NCI-H2227 (cell line): ENCODE measurements around the gene SHMT2.

Source experiments
- DNase-seq: peaks from one replicate; lab custom pipeline; 2025; ENCODE audit not compliant: unreplicated experiment; lab: John Stamatoyannopoulos, UW

SHMT2 gene

GRCh38 chr12:57229634-57230380 is at the start of gene SHMT2:
Gene SHMT2 (plus strand): TSS chr12:57229711. CDS start chr12:57229779, 68 bp downstream.
- DNase-seq, result peak; percentile 93

- no peak for DNase-seq
These were observed 49.1 kb upstream of the SHMT2 start for GRCh38 chr12:57180321-57180989.

- no peak for DNase-seq
These were observed 48.4 kb upstream of the SHMT2 start for GRCh38 chr12:57181072-57181471.

GRCh38 chr12:57181561-57182155 is 47.9 kb upstream of the SHMT2 start:
- no peak for DNase-seq

- DNase-seq, result peak; percentile 57
These were observed 46.5 kb upstream of the SHMT2 start for GRCh38 chr12:57182918-57183575.

GRCh38 chr12:57183939-57184725 is 45.4 kb upstream of the SHMT2 start:
- DNase-seq, result no peak

- DNase-seq, result no peak
These were observed 44.1 kb upstream of the SHMT2 start for GRCh38 chr12:57185403-57185802.

GRCh38 chr12:57185906-57186508 is 43.5 kb upstream of the SHMT2 start:
- no peak for DNase-seq

GRCh38 chr12:57187222-57188089 is 42.1 kb upstream of the SHMT2 start:
- no peak for DNase-seq

GRCh38 chr12:57188090-57188425 is 41.5 kb upstream of the SHMT2 start:
- DNase-seq, result no peak

- DNase-seq, result no peak
These were observed 39.5 kb upstream of the SHMT2 start for GRCh38 chr12:57190037-57190436.

- no peak for DNase-seq
These were observed 38.7 kb upstream of the SHMT2 start for GRCh38 chr12:57190821-57191220.

GRCh38 chr12:57191410-57191809 is 38.1 kb upstream of the SHMT2 start:
- no peak for DNase-seq

GRCh38 chr12:57192920-57193319 is 36.6 kb upstream of the SHMT2 start:
- DNase-seq, result no peak

GRCh38 chr12:57193706-57194245 is 35.7 kb upstream of the SHMT2 start:
- no peak for DNase-seq

- DNase-seq, result no peak
These were observed 35.3 kb upstream of the SHMT2 start for GRCh38 chr12:57194253-57194652.

- no peak for DNase-seq
These were observed 34.3 kb upstream of the SHMT2 start for GRCh38 chr12:57195186-57195585.

- DNase-seq, result no peak
These were observed 33.7 kb upstream of the SHMT2 start for GRCh38 chr12:57195611-57196371.

- no peak for DNase-seq
These were observed 33.1 kb upstream of the SHMT2 start for GRCh38 chr12:57196439-57196838.
